Stimulated activated CD8-positive, alpha-beta memory T cell treated with anti-CD3 and anti-CD28 coated beads, Interleukin-12 subunit alpha, Interleukin-12 subunit beta, amount 100 ng/mL, for 1 hour (primary cell): Measurements from ENCODE around the gene IL20RA.
"Not testable (repeated sequence)": the region's sequence is repeated elsewhere in the genome, so short reads cannot be mapped to it uniquely, and the experiment has no call there.

ENCODE experiments used
- DNase-seq: peaks from one replicate; pipeline ENCODE4 v3.0.0-alpha.2; 2020; ENCODE audit warnings: low read depth

The IL20RA gene

DNA sequence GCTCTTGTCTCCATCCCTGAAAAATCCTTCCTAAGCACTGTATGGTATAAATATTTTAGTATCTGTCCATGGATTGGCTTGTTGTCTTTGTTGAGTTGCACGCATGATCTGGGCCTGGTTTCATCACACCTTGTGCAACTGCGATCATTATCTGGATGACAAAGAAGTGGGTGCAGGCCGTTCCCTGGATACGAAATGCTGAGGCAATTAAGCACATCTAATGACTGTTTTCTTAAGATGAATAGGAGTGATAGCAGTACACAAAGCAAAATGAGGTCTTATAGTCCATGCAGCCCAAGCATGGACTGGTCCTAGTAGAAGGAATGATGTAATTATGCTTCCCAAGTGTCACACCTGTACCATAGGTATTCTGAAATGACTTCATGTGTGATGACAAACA is 74.8 kb downstream of the IL20RA start:
- no peak for DNase-seq

DNA sequence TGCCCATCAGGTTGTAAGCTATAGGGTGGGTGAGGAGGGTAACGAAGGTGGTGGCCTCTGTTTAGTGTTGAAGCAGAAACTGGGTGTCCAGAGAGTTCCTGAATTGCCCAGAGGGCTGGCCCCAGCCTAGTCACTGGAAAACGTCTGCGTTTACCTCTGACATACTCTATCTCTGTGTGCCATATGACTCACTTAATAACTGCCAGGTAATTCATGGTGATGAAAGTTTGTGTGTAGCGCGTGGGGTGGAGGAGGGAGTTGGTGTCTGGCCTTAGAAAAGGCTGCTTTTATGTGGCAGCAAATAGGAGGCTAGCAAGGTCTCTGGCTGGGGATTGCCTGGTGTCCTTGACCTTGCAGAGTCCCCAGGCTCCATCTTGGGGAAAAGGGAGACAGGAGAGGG is 75.3 kb downstream of the IL20RA start:
- no peak for DNase-seq

- no peak for DNase-seq
Measured at GRCh38 chr6:136968837-136969236, 75.9 kb downstream of the IL20RA start.

DNA sequence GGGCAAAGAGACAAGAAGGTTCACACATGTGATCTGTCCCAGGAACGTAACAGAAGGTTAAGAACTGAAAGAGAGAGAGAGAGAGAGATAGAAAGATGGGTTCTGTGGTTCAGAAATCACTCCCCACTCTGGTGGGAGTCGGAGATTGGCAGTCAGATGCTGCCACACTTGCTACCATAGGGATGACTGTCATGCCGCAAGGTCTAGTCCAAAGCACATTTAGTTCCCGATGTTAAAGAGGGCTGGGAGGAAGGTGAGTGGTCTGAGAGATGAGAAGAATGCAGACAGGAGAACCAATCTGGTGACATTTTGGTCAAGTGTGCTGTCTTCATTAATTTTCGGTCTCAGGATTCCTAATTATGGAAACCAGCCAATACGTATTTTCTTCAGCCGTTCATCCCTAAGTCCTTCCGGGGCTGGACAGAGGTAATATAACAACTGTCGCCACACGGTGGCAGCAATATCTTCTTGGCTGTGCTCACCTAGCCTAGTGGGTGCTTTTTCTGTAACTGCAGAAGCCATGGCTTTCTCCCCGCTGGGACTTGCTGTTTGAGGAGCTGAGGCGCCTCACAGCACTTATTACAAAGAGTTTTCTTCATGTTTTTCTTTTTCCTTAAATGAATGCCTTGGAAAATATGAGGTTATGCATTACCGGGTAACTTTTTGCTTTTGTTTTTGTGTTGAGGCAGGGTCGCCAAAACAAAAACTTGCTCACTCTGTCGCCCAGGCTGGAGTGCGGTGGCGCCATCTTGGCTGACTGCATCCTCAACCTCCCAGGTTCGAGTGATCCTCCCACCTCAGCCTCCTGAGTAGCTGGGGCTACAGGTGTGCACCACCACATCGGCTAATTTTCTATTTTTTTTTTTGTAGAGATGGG is 76.7 kb downstream of the IL20RA start:
- DNase-seq = peak; percentile 30

DNA sequence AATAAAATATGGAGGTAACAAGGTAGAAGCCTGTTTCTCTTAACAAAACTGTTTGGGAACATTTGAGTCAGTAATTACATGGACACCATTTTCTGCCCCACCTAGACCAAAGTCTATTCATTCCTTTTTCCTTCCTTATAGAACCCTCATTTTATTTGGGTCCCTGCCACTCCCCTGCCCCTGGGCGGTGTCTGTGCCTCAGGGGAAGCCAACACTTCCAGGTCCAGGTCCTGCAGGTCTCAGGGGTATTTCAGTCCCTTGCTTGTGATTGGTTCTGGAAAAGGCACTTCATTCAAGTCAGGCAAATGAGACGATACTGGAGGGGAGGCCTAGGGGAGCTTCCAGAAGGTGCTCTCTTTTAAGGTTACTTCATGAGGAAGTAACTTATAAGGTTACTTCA is 80.4 kb downstream of the IL20RA start:
- no peak for DNase-seq

DNA sequence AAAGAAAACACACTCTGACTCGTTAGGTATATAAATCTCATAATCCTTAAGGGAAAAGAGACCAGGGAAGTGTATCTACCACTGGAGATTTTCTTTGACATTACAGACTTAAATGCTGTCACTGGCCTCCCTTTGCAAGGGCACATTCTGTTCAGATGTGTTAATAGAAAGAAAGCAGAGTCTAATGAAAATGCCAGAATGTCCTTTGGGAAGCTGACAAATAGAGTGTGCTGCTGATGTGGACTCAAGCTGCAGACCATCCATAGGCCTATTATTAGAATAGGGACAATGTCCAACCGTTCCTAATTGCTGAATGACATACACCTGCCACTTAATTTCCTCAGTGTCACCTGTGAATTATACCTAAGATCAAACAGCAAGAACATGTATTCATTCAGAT is 81.5 kb downstream of the IL20RA start:
- DNase-seq = no peak

DNA sequence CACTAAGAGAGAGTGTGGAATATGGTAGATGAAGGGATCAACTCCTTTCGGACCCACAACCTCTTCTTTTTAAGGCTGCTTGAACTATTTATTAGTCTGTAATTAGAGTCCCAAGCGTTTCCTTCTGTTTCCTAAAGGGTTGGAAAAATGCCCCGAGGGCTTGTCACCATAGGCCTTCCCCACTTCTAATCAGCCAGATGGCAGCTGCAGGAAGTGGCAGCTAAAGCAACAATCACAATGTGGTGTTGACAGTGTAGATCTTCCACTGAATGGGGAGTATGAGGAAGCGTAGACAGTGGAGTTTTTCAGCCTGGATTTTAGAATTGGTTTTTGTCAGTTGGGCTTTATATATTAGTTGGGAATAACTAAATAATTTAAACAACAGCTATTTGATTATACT is 82.1 kb downstream of the IL20RA start:
- DNase-seq = no peak

- DNase-seq = no peak
Measured at GRCh38 chr6:136961848-136962247, 82.9 kb downstream of the IL20RA start.

GRCh38 chr6:136960781-136961180 is 84.0 kb downstream of the IL20RA start:
- DNase-seq = no peak

DNA sequence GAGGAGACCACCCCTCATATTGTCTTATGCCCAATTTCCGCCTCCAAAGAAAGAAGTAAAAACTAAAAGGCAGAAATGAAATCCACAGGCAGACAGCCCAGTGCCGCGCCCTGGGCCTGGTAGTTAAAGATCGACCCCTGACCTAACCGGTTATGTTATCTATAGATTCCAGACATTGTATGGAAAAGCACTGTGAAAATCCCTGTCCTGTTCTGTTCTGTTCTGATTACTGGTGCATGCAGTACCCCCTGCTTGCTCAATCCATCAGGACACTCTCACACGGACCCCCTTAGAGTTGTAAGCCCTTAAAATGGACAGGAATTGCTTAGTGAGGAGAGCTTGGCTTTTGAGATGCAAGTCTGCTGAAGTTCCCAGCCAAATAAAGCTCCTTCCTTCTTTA is 84.8 kb downstream of the IL20RA start:
- DNase-seq = not testable (repeated sequence)

DNA sequence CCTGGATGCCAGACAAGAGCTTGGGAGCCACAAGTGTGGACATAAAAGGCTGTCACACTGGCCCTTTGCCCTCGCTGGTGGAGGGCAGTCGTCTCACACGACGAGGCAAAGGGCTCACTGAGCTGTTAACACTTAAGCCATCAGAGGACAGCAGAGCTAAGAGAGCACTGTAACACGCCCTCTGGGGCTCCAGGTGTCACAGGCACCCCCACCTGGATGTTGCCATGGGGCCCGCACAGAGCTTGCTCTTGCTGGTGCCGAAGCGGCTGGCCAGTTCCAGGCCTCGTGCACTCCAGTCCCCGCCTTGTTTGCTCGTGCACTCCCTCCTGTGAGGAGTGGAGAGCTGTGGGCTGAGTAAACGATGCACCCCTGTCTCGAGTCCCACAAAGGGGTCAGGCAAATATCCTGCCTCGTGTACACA is 85.3 kb downstream of the IL20RA start:
- no peak for DNase-seq

DNA sequence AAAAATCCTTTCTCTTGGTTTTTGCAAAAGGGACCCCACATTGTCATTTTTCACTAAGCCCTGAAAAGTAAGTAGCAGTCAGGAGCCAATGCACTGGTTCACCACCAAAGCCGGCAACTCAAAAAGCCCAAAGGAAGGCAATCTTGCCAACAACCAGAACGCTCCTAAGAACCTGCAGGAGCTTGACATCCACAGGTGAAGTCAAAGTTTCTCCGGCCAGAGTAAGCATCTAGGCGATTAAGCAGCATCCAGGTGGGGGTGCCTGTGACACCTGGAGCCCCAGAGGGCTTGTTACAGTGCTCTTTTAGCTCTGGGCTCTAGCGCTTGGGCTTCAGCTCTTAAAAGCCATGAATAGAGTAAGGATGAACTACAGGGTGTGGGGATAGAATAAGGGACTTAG is 86.6 kb downstream of the IL20RA start:
- DNase-seq = no peak

DNA sequence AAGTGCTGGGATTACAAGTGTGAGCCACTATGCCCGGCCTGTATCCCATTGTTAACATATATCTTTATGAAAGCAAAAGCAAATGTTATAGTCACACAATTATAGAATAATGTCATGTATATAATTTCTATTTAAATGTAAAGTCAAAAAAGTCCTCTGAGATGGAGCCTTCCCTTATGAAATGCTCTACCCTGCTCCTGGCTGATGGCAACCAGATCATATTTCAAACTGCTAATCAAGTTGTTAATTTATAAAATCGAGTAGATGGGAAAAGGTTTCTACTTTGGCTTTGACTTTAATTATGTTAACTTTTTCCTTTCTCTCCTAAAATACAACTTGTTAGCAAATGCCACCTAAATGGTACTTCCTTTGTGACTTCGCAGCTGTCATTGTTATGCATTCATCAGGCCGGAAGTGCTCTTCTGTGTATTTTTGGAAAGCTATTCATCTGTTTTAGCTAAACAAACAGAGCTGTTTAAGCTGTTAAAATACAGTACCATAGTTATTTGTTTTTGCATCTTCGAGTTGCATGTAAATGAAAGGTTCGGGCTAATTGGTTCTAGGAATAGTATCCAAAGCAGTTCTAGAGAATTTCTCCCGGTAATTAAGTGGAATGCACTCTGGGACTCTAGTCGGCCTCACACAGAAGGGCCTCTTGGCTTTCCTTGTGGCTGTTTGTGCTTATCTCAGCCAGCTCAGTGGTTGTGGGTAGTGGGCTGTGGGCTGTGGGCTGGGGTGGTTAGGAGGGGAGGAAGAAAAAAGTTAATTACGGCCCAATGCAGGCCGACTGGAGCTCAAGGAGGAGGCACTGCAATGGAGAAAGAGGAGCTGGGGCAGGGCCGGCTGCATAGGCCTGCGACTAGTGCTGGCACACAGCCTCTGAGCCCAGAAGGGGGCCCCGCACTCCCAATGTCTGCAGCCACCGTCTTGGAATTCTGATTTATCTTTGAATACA is 87.9 kb downstream of the IL20RA start:
- DNase-seq = no peak

- DNase-seq = no peak
Measured at GRCh38 chr6:136955123-136955522, 89.6 kb downstream of the IL20RA start.

GRCh38 chr6:136952714-136953260 is 92.0 kb downstream of the IL20RA start:
- DNase-seq = no peak

DNA sequence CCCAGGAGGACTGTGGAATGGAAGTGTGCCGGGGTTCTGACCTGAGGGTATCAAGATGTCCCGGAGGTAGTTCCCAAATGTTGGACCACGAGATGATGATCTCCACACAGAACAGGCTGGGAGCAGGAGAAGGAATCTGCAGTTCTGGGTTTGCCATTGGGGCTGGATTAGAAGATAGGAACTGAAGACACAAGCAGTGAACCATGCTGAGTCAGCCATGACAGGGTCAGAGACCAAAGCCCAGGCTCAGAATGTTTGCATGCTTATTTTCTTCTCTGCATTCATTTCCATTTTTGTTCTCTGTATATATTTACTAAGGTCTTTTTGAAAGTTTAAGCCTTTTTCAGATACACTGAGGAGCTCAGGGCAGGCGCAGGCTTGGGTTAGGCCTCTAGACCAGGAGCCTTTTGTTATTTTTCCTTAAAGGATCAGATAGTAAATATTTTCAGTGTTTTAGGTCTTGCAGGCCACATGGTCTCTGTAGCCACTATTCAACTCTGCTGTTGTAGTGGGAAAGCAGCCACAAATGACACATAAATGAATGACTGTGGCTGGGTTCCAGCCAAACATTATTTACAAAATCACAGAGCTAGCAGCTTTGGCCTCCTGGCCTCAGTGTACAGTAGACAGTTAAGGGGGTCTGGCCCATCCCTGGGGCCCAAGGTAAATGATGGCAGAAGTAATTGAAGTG is 94.2 kb downstream of the IL20RA start:
- DNase-seq = no peak
